HEK293T (cell line): ENCODE results near the gene LINGO1.
A peak's percentile ranks its signal among the peaks of the same experiment; 100 is the strongest.

Experiments used
- BHLHE40 ChIP-seq: fragments of 450-650 bp; IDR thresholded peaks from 2 replicates; pipeline ENCODE4 v1.6.1; 2016; ENCODE audit warnings: mild to moderate bottlenecking, moderate library complexity, borderline replicate concordance
- CTBP1 ChIP-seq: fragments of 450-650 bp; IDR thresholded peaks from 2 replicates; pipeline ENCODE4 v1.6.1; 2016; ENCODE audit warnings: borderline replicate concordance
- ELF4 ChIP-seq: fragments of 450-650 bp; IDR thresholded peaks from 2 replicates; pipeline ENCODE4 v1.6.1; 2017; ENCODE audit warnings: antibody characterized with exemption
- FOXA1 ChIP-seq: fragments of 450-650 bp; IDR thresholded peaks from 2 replicates; pipeline ENCODE4 v1.6.1; 2016; ENCODE audit warnings: mild to moderate bottlenecking
- FOXK2 ChIP-seq: fragments of 450-650 bp; IDR thresholded peaks from 2 replicates; pipeline ENCODE4 v1.6.1; 2016; ENCODE audit warnings: mild to moderate bottlenecking
- FOXM1 ChIP-seq: fragments of 450-650 bp; IDR thresholded peaks from 2 replicates; pipeline ENCODE4 v1.6.1; 2017; ENCODE audit warnings: mild to moderate bottlenecking, borderline replicate concordance
- HDGF ChIP-seq: fragments of 450-650 bp; IDR thresholded peaks from 2 replicates; pipeline ENCODE4 v1.6.1; 2017; ENCODE audit warnings: antibody characterized with exemption, borderline replicate concordance
- L3MBTL2 ChIP-seq: fragments of 450-650 bp; conservative IDR thresholded peaks from 2 replicates; pipeline ENCODE4 v1.6.1; 2016; ENCODE audit warnings: mild to moderate bottlenecking
- LEF1 ChIP-seq: fragments of 450-650 bp; IDR thresholded peaks from 2 replicates; pipeline ENCODE4 v1.6.1; 2017; ENCODE audit warnings: mild to moderate bottlenecking, borderline replicate concordance
- SP1 ChIP-seq: fragments of 450-650 bp; IDR thresholded peaks from 2 replicates; pipeline ENCODE4 v1.6.1; 2017
- SUZ12 ChIP-seq: fragments of 450-650 bp; IDR thresholded peaks from 2 replicates; pipeline ENCODE4 v1.6.1; 2016; ENCODE audit warnings: mild to moderate bottlenecking
- TARDBP ChIP-seq: fragments of 450-650 bp; IDR thresholded peaks from 2 replicates; pipeline ENCODE4 v1.6.1; 2016
- TF ChIP-seq, protein P1 (sequence below): fragments of 450-650 bp; IDR thresholded peaks from 2 replicates; pipeline ENCODE4 v1.6.1; 2016

- no peak for TF ChIP-seq CTBP1
- TF ChIP-seq ELF4: no peak
- TF ChIP-seq FOXM1: peak; percentile 22; the same call in 1 of the 2 replicates
- no peak for TF ChIP-seq LEF1
- TF ChIP-seq L3MBTL2: peak; percentile 94
- TF ChIP-seq BHLHE40: no peak
- TF ChIP-seq FOXK2: no peak
- TF ChIP-seq TARDBP: no peak
- no peak for TF ChIP-seq SP1
- no peak for TF ChIP-seq SUZ12
- TF ChIP-seq, protein P1, sequence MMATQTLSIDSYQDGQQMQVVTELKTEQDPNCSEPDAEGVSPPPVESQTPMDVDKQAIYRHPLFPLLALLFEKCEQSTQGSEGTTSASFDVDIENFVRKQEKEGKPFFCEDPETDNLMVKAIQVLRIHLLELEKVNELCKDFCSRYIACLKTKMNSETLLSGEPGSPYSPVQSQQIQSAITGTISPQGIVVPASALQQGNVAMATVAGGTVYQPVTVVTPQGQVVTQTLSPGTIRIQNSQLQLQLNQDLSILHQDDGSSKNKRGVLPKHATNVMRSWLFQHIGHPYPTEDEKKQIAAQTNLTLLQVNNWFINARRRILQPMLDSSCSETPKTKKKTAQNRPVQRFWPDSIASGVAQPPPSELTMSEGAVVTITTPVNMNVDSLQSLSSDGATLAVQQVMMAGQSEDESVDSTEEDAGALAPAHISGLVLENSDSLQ: no peak
- TF ChIP-seq HDGF: no peak
- no peak for TF ChIP-seq FOXA1
Observed at GRCh38 chr15:77633134-77633912, 611 bp upstream of the LINGO1 start.
